Progenitor cell of endocrine pancreas (in vitro differentiated cells): ENCODE results near the gene GRM3. TPM values are rescaled to one million over a fixed set of nuclear protein-coding genes. Genes with fewer than 3 reads are reported as not detected.

Experiments
- DNase-seq: peaks from one replicate; pipeline ENCODE4 v3.0.0; 2021; ENCODE audit warnings: low spot score; ENCODE audit not compliant: unreplicated experiment
- H3K27ac Mint-ChIP-seq: 2 replicates; pipeline ENCODE4 v1.8.0; 2021; ENCODE audit warnings: mild to moderate bottlenecking, moderate library complexity, mixed read lengths
- H3K27me3 Mint-ChIP-seq: 2 replicates; pipeline ENCODE4 v1.8.0; 2021; ENCODE audit warnings: mixed read lengths
- H3K36me3 Mint-ChIP-seq: 2 replicates; pipeline ENCODE4 v1.8.0; 2022; ENCODE audit warnings: mixed read lengths; ENCODE audit not compliant: insufficient read depth
- H3K4me1 Mint-ChIP-seq: 2 replicates; pipeline ENCODE4 v1.8.0; 2021; ENCODE audit warnings: low read depth, mixed read lengths
- H3K4me3 Mint-ChIP-seq: 2 replicates; pipeline ENCODE4 v1.8.0; 2021; ENCODE audit warnings: low read depth, mild to moderate bottlenecking, moderate library complexity, mixed read lengths
- H3K9me3 Mint-ChIP-seq: 2 replicates; pipeline ENCODE4 v1.8.0; 2021; ENCODE audit warnings: low read depth, mixed read lengths
- CTCF ChIP-seq: fragments of 200-600 bp; sonication (generic); IDR thresholded peaks from one replicate; pipeline ENCODE4 v1.5.0; 2021; ENCODE audit warnings: antibody characterized with exemption, mild to moderate bottlenecking; ENCODE audit not compliant: unreplicated experiment
- total RNA-seq: library from RNA; stranded (reverse); gene quantifications from 2 replicates; pipeline ENCODE4 v1.2.1, GENCODE V29; 2021

Gene GRM3
- total RNA-seq, 1 donor from 2014 or later = 1.4 TPM

- peaks cover 18% of the 10 kb centered on the region for H3K4me1 Mint-ChIP-seq
- TF ChIP-seq CTCF = no peak
- no peak for DNase-seq
- no peak overlapping the region for H3K27ac Mint-ChIP-seq
- H3K27me3 Mint-ChIP-seq = no peaks in the 10 kb centered on the region
- no peaks in the 10 kb centered on the region for H3K36me3 Mint-ChIP-seq
- H3K9me3 Mint-ChIP-seq = no peaks in the 10 kb centered on the region
- H3K4me3 Mint-ChIP-seq = no peak overlapping the region
These were observed 106.3 kb downstream of the GRM3 start for GRCh38 chr7:86749741-86750665.

- DNase-seq = no peak
- Mint-ChIP-seq H3K4me3 (no peak overlapping the region), H3K36me3 (no peaks in the 10 kb centered on the region), H3K9me3 (peaks cover 4% of the 10 kb centered on the region), H3K4me1 (peaks cover 5% of the 10 kb centered on the region), H3K27me3 (peaks cover 6% of the 10 kb centered on the region), H3K27ac (no peak overlapping the region)
- TF ChIP-seq CTCF = no peak
These were observed 116.5 kb downstream of the GRM3 start for GRCh38 chr7:86760236-86760635.

- Mint-ChIP-seq H3K36me3 (no peaks in the 10 kb centered on the region), H3K9me3 (peaks cover 4% of the 10 kb centered on the region), H3K4me1 (peaks cover 5% of the 10 kb centered on the region), H3K4me3 (no peak overlapping the region), H3K27ac (no peak overlapping the region), H3K27me3 (peaks cover 6% of the 10 kb centered on the region)
- DNase-seq = no peak
- no peak for TF ChIP-seq CTCF
These were observed 118.4 kb downstream of the GRM3 start for GRCh38 chr7:86762129-86762528.

- H3K36me3 Mint-ChIP-seq = no peaks in the 10 kb centered on the region
- no peak overlapping the region for H3K4me3 Mint-ChIP-seq
- no peak for TF ChIP-seq CTCF
- no peak overlapping the region for H3K27ac Mint-ChIP-seq
- H3K27me3 Mint-ChIP-seq = peaks cover 6% of the 10 kb centered on the region
- DNase-seq = no peak
- peaks cover 4% of the 10 kb centered on the region for H3K9me3 Mint-ChIP-seq
- H3K4me1 Mint-ChIP-seq = peaks cover 9% of the 10 kb centered on the region
These were observed 122.2 kb downstream of the GRM3 start for GRCh38 chr7:86765931-86766330.

GRCh38 chr7:86768394-86768793 is 124.7 kb downstream of the GRM3 start:
- H3K9me3 Mint-ChIP-seq = peaks cover 4% of the 10 kb centered on the region
- no peak overlapping the region for H3K27ac Mint-ChIP-seq
- DNase-seq = no peak
- no peaks in the 10 kb centered on the region for H3K36me3 Mint-ChIP-seq
- peaks cover 6% of the 10 kb centered on the region for H3K27me3 Mint-ChIP-seq
- peaks cover 11% of the 10 kb centered on the region for H3K4me1 Mint-ChIP-seq
- H3K4me3 Mint-ChIP-seq = no peak overlapping the region
- no peak for TF ChIP-seq CTCF
